Measurements from ENCODE around the gene NR2F1-AS1.
"Not testable (repeated sequence)": the region's sequence is repeated elsewhere in the genome, so short reads cannot be mapped to it uniquely, and the experiment has no call there.

NR2F1-AS1 gene

GRCh38 chr5:93576994-93577853 is 3.8 kb downstream of the NR2F1-AS1 start:
- DNase-seq (ENCODE audit: low read depth in 2 of 2, low spot score in 1 of 2): no peak

DNA sequence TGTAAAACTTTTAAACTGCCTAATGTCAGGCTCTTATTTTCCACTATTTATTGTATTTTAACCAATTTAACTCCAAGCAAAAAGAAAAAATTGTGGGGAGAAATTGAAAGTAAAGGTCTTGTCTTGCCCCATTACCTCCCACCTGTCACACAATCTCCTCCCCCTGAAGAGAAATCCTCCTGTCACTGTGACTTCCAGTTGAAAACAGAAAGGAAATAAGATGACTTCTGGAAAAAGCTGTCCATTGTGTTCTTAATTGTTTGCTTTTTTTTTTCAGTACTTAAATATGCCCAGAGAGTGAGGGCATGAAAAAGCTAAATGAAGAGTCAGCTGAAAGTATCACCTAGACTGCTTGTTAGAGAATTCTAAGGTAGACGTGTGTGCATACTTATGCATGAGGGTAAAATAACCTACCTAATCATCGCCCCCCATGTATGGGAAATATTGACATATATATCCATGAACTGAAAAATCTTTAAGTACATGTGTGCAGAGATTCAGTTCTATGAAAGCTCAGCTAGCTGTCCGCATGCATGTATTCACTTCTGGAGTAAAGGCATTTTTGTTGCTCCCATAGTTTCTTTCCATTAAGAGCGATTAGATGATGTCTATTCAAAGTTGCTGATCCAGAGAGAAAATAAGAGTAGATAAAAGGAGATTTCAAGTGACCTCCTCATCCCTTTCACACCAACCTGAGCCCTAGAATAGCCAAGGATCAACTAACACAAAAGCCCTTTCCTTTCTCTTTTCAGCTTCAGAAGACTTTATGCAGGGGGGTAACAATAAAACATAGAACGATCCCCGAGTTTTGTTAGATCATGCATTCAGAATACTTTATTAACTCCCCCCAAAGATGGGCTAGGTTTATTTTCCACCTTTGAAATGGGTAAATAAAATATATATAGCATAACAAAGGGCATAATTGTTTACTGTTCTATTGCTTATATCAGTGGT is 5.3 kb downstream of the NR2F1-AS1 start:
- no peak for DNase-seq (ENCODE audit: low read depth in 2 of 2, low spot score in 1 of 2)

- DNase-seq (ENCODE audit: low read depth in 2 of 2, low spot score in 1 of 2): no peak
Observed at GRCh38 chr5:93574491-93575305, 6.3 kb downstream of the NR2F1-AS1 start.

DNA sequence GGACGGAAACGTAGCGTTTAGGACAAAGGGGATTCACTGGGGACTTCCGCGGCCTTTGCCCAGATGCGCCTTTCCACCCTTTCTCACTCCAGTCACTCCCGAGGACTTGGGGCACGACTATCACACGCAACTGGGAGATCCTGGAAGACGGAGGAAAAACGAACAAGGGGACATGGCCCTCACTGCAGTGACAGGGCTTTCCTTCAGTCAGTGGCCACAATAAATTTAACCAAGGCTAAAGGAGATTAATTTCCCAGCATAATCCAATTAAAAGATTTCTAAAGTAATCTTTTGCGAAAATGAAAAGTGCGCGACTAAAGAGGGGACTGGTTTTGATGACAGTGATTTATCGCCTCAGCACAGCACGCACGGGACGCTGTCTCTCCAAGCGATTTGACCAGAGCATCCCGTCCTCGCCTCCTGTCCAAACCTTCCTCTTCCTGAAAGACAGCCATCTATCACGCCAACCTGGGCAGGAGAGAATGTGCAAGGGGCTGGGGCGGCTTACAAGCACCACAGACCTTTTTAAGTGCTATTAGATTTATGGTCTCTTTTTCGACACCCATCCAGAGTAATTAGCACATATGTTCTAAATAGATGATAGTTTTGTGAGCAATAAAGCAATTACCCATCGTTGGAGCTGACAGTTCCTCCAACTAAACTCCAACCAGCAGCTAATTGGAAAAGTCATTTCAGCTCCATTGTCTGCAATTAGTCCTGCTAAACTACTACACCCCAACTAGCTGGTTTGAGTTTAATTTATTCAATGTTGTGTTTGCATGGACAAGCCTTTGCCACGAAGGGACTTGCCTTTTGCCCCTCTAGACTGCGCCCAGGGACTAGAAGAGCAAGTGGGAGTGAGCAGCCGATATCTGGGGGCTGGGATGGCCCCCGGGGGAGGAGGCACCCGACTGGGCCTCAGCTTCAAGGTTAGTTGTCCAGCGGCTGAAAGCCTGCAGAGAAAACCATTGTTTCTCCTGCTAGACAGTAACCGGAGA is 7.4 kb downstream of the NR2F1-AS1 start:
- DNase-seq (ENCODE audit: low read depth in 2 of 2, low spot score in 1 of 2): no peak

DNA sequence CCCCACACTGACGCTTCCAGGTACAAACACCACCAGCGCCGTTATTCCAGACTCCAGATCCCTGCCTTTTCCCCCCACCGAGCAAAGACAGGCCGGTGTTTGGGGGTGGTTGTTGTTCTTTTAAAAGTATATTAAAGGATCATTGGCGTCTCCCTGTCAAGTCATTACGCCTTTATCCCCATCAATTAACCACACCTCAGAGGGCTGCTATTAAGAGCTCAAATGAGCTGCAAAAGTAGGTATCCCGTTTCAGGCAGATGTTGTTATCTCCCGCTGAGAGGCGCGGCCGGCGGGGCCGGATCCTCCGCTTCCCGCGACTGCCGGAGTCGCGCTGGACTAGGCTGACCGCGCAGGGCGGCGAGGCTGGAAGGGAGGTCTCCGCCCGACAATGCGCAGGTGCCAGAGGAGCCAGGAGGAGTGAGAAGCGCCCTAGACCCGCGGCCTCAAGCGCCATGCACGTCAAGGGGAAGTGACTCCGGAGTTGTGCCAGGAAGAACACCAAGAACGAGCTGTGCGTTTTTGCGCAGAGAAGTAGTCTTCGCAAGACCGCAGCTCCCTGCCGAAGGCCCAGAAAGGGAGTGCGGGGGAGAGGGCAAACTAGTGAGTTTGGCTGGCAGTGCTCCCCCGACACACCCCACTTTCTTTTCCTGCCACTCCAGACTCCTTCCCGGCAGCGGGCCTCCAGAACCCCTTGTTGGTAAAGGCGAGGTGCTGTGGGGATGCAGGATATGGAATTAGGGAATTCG is 8.2 kb downstream of the NR2F1-AS1 start:
- no peak for DNase-seq (ENCODE audit: low read depth in 2 of 2, low spot score in 1 of 2)

DNA sequence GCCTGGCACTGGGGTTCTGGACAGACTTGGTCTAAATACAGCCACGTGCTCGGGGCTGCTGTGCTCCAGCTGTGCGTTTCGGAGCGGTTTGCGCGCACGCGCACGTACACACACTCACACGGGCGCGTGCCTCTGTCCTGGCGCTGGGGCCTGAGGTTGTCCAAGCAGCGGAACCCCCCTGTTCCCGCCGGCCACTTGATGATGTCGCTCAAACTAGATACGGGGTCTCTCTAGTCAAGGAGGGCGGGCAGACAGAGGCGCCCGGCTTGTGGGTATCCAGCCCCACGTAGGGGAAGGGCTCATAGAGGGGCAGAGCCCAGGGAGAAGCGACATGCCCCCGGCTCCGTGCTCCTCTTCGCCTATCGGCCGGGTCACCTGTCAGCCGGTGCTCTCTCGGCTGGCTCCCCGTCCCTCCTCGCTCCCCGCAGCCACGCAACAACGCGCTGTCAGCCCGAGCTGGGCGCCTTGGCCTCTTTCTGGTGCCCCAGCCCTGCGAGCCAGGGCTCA is 8.9 kb downstream of the NR2F1-AS1 start:
- DNase-seq (ENCODE audit: low read depth in 2 of 2, low spot score in 1 of 2): no peak

GRCh38 chr5:93571114-93571949 is 9.7 kb downstream of the NR2F1-AS1 start:
- DNase-seq (ENCODE audit: low read depth in 2 of 2, low spot score in 1 of 2): no peak

GRCh38 chr5:93570294-93571113 is 10.5 kb downstream of the NR2F1-AS1 start:
- DNase-seq (ENCODE audit: low read depth in 2 of 2, low spot score in 1 of 2): no peak

- no peak for DNase-seq (ENCODE audit: low read depth in 2 of 2, low spot score in 1 of 2)
Observed at GRCh38 chr5:93569300-93570160, 11.5 kb downstream of the NR2F1-AS1 start.

DNA sequence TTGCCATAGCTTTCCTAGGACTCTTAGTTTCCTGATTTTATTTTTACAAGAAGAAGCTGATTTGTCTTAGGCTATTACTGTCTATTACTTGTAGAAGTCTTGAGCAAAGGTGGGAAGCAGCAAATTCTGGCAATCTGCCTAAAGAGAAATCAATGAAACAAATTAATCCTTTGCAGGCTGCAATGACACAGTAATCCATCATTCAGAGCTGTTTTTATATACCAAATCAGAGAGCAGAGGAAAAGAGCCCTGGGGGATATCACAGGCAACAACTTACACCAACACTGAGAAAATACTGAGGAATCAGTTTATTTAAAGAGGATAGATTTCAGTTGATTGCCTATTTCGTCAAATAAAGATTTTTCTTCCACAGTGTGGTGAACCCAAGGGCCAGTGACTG is 13.6 kb downstream of the NR2F1-AS1 start:
- DNase-seq (ENCODE audit: low read depth in 2 of 2, low spot score in 1 of 2): no peak

DNA sequence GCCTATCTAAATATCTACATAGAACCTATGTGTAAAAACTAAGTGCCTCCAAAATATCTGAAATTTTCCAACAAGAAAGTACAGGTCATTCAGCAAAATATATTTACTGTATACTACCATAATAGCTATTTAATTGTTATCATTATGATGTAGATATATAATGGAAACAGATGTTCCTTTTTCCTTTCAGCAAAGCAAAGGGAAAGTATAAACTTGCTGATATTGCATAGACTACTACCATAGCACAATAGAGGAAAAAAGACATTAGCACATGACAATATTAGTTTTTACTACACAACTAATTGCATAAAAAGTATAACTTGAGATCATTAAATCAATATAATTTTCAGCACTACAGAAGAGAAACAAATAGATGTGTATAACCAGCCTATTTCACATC is 14.9 kb downstream of the NR2F1-AS1 start:
- DNase-seq (ENCODE audit: low read depth in 2 of 2, low spot score in 1 of 2): no peak

- no peak for DNase-seq (ENCODE audit: low read depth in 2 of 2, low spot score in 1 of 2)
Observed at GRCh38 chr5:93557021-93557604, 23.9 kb downstream of the NR2F1-AS1 start.

DNA sequence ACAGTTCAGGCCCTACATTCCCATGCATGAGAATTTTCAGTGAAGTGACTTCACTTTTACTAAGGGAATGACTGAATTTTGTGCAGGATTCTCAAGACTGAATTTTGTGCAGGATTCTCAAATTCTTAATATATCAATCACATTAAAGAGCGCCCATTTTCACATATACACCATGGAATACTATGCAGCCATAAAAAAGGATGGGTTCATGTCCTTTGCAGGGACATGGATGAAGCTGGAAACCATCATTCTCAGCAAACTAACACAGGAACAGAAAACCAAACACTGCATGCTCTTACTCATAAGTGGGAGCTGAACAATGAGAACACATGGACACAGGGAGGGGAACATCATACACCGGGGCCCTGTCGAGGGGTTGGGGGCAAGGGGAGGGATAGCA is 31.4 kb downstream of the NR2F1-AS1 start:
- not testable (repeated sequence) for DNase-seq (ENCODE audit: low read depth in 2 of 2, low spot score in 1 of 2)

GRCh38 chr5:93545872-93546271 is 35.1 kb downstream of the NR2F1-AS1 start:
- DNase-seq (ENCODE audit: low read depth in 2 of 2, low spot score in 1 of 2): no peak

DNA sequence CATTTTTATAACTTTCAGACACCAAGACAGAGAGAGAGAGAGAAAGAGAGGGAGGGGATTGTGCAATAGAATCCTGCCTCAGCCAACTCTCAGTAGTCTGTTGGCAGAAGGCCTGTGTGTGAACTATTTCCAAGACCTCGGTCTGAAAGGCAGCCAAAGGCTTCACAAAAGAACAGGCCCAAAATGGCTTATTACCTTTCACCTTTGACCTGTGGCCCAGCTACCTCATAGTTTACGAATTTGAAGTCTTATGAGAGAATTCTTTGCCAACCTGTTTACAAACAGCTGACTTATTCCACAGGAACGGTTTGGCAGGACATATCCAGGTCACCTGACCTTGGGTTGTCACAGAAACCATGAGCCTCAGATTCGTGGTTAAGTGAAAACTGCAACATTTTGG is 48.6 kb downstream of the NR2F1-AS1 start:
- no peak for DNase-seq (ENCODE audit: low read depth in 2 of 2, low spot score in 1 of 2)

DNA sequence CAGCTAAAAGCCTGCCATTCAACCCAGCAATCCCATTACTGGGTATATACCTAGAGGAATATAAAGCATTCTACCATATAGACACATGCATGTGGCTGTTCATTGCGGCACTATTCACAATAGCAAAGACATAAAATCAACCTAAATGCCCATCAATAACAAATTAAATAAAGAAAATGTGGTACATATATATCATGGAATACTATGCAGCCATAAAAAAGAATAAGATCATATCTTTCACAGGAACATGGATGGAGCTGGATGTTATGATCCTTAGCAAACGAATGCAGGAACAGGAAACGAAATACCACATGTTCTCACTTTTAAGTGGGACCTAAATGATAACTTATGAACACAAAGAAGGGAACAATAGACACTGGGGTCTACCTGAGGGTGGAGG is 59.2 kb downstream of the NR2F1-AS1 start:
- not testable (repeated sequence) for DNase-seq (ENCODE audit: low read depth in 2 of 2, low spot score in 1 of 2)
